ENCODE data around the gene CAMKMT.
"Not testable (repeated sequence)": the region's sequence is repeated elsewhere in the genome, so short reads cannot be mapped to it uniquely, and the experiment has no call there.

Gene CAMKMT

GRCh38 chr2:44580875-44581515 lies 219.2 kb downstream of the CAMKMT start:
- no peak overlapping the region for H3K4me3 ChIP-seq (ENCODE audit: low read depth, low read length)
- no peak for TF ChIP-seq CTCF (IDR thresholded peaks at IDR 0.05; ENCODE audit: low read depth, low read length)

- H3K4me3 ChIP-seq (ENCODE audit: low read depth, low read length), result no peak overlapping the region
- TF ChIP-seq CTCF (IDR thresholded peaks at IDR 0.05; ENCODE audit: low read depth, low read length), result no peak
These were observed 220.7 kb downstream of the CAMKMT start for GRCh38 chr2:44582363-44583008.

- H3K4me3 ChIP-seq (ENCODE audit: low read depth, low read length), result not testable (repeated sequence)
These were observed 233.9 kb downstream of the CAMKMT start for GRCh38 chr2:44595615-44596014.

DNA sequence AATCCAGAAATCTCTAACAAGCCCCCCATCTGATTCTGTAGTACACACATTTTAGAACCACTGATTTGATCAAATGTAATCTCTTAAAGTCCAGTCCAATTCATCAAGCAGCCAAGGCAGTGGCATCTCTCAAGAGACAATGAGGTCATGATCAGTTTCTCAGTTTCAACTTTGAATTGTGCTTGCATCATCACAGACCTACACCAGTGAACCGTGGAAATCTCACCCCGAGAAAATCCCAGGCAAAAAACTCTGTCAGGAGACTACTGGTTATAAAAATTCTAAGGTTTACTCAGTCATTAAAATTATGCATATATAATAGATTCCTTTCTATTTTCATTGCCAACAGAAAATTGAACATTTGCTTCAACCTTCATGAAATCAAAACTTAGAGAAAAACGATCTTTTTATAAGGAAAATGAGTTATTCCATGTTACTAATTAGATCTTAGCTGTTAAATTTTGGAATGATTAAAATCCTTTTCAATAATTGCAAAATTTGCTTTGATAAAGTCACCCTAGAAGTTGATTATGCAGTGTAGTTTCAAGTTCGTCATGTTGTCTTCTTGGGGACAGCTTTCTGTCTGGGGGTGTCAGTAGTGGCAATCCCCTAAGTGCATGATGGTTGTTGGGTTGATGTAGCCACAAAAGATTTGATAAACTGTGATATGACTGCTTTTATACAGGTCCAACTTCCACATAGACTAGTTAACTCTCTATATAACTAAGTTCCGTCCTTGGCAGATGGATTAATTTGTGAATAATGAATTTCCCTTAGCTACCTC lies 235.0 kb downstream of the CAMKMT start:
- no peak for TF ChIP-seq CTCF (IDR thresholded peaks at IDR 0.05; ENCODE audit: low read depth, low read length)
- H3K4me3 ChIP-seq (ENCODE audit: low read depth, low read length), result no peak overlapping the region

DNA sequence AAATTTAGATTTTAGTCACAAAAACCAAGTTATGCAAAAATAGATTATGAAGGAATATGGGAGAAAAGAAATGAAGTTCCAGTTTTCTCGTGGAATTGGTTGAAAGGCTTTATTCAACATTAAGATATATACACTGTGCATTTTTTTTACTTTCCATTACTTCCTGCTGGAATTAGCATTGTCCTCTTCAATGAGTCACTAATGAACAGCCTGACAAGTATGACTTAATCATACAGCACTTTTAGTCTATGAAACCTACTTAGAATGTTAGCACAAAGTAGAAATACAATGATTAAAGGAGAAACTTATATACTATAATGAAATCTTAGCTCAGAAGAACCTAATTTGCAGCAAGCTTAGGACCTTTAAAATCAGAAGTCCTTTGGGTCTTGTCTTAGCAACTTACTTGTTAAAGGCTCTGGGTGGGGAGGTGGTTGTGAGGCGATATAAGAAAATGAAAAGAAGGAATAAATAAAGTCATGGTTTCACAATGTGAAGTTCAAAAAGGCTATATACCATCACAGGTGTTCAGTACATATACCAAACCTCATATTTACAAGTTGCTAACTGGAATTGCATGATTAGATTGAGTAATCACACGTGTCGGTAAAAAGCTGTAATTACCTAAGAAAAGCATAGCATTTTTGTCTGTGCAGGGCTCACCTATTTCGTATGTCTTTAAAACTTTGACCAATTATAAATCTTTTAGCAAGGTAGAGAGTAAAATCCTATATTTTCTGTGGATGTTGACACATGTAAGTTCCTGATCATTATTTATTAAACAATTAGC lies 236.8 kb downstream of the CAMKMT start:
- no peak overlapping the region for H3K4me3 ChIP-seq (ENCODE audit: low read depth, low read length)
- TF ChIP-seq CTCF (IDR thresholded peaks at IDR 0.05; ENCODE audit: low read depth, low read length), result no peak

DNA sequence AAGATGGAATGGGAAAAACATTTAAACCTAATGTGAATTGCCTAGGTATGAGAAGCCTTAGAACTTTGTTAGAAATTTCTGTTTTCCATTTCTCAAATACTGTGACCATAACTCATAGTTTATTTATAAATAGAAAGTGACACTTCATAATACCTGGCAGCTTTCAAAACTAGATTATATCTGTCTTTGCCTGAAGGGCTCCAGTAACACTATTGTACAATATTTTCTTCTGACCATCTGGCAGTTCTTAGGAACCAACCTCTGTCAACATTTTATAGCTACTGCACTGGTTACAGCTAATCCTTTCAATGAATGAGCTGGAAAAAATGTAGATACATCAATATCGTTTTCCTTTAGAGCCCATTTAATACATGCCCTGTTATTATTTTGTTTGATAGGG lies 237.4 kb downstream of the CAMKMT start:
- no peak for TF ChIP-seq CTCF (IDR thresholded peaks at IDR 0.05; ENCODE audit: low read depth, low read length)
- no peak overlapping the region for H3K4me3 ChIP-seq (ENCODE audit: low read depth, low read length)

DNA sequence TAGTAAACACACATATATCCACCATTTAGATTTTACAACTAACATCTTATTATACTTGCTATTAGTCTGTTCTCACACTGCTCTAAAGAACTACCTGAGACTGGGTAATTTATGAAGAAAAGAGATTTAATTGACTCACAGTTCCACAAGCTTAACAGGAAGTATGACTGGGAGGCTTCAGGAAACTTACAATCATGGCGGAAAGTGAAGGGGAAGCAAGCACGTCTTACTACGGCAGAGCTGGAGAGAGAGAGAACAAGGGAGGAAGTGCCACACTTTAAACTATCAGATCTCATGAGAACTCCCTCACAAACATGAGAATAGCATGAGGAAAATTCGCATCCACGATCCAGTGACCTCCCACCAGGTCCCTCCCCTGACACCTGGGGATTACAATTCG lies 240.7 kb downstream of the CAMKMT start:
- TF ChIP-seq CTCF (IDR thresholded peaks at IDR 0.05; ENCODE audit: low read depth, low read length), result no peak
- no peak overlapping the region for H3K4me3 ChIP-seq (ENCODE audit: low read depth, low read length)
